ENCODE results near the gene EML6. TPM values are rescaled to one million over a fixed set of nuclear protein-coding genes. Genes with fewer than 3 reads are reported as not detected.

Gene EML6
- total and polyA plus RNA-seq, 4 donors = 0.94 to 5.1 (median 2.0) TPM

DNA sequence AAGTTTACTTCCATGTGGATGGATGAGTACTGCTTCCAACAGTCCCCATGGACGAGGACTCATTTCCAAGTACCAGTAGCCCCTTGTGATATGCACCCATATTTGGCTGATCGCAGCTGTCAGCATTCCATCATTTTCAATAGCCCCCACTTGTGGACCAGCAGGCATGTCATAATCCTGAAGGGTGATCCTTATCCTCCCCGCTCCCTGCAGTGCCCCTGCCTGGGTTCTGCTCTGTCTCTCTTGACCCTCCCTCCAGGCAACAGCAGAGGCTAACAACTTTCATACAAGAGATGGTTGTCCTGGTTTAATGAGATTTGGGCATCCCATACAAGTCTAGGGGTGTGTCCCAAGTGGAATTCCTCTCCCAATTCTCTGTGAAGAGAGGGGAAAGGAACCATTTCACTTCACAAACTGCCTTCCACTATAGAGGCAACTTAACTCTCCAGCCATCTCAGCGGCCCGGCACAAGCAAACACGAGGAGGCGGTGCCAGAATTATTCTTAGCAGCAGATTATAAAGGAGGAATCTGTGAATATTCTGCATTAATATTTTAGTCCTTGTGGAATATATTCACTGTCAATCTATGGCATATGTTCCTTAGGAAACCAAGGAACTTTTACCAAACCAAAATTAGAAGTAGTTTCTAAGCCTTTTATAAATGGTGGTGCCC, 216.1 kb downstream of the EML6 start:
- TF ChIP-seq, protein P1, sequence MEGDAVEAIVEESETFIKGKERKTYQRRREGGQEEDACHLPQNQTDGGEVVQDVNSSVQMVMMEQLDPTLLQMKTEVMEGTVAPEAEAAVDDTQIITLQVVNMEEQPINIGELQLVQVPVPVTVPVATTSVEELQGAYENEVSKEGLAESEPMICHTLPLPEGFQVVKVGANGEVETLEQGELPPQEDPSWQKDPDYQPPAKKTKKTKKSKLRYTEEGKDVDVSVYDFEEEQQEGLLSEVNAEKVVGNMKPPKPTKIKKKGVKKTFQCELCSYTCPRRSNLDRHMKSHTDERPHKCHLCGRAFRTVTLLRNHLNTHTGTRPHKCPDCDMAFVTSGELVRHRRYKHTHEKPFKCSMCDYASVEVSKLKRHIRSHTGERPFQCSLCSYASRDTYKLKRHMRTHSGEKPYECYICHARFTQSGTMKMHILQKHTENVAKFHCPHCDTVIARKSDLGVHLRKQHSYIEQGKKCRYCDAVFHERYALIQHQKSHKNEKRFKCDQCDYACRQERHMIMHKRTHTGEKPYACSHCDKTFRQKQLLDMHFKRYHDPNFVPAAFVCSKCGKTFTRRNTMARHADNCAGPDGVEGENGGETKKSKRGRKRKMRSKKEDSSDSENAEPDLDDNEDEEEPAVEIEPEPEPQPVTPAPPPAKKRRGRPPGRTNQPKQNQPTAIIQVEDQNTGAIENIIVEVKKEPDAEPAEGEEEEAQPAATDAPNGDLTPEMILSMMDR (IDR thresholded peaks at IDR 0.05; ENCODE audit: control extremely low read depth, extremely low read depth) = no peak
- WGBS, 2 donors = 88 to 91% methylated on average over 7 of the region's 7 CpGs
- Histone ChIP-seq H3K36me3 (ENCODE audit: control insufficient read depth in 4 of 4, insufficient read depth in 4 of 4, low read length in 4 of 4) (no peaks in the 10 kb centered on the region), H3K27ac (ENCODE audit: low read depth in 1 of 2, low read length in 1 of 2) (no peak overlapping the region), H3K9me3 (ENCODE audit: control insufficient read depth in 4 of 4, insufficient read depth in 3 of 4, low read length in 3 of 4) (peaks cover 0 to 5% (median 3%) of the 10 kb centered on the region in 4 donors), H3K9ac (ENCODE audit: insufficient read depth in 1 of 2, low read length in 2 of 2) (no peak overlapping the region), H3K27me3 (ENCODE audit: control insufficient read depth in 3 of 3, insufficient read depth in 3 of 3, low read length in 2 of 3) (no peaks in the 10 kb centered on the region), H3K4me3 (no peak overlapping the region), H3K4me1 (ENCODE audit: control insufficient read depth in 5 of 5, insufficient read depth in 5 of 5, low read length in 5 of 5) (peaks cover 0 to 4% (median 0%) of the 10 kb centered on the region in 5 donors)
- no peak for DNase-seq
- no peak for ATAC-seq (ENCODE audit: insufficient read depth, low FRiP score)

DNA sequence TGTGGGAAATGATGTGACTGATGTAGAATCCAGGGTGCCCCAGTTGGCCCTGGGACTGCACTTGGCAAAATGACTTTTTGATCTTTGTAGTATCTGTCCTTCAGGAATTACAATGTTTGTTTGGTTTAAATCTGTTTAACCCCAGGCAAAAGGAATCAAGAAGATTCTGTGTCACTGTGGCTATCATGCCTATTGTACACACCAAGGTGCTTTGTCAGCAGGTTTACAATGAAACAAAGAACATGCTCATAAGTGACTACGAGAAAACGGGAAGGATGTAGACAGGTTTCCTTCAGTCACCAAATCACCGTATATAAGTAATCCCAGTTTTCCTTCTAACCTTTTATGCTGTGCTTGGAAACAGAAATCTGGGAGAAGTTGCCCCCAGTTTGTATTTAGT, 217.3 kb downstream of the EML6 start:
- TF ChIP-seq, protein P1 (IDR thresholded peaks at IDR 0.05; ENCODE audit: control extremely low read depth, extremely low read depth) = no peak

DNA sequence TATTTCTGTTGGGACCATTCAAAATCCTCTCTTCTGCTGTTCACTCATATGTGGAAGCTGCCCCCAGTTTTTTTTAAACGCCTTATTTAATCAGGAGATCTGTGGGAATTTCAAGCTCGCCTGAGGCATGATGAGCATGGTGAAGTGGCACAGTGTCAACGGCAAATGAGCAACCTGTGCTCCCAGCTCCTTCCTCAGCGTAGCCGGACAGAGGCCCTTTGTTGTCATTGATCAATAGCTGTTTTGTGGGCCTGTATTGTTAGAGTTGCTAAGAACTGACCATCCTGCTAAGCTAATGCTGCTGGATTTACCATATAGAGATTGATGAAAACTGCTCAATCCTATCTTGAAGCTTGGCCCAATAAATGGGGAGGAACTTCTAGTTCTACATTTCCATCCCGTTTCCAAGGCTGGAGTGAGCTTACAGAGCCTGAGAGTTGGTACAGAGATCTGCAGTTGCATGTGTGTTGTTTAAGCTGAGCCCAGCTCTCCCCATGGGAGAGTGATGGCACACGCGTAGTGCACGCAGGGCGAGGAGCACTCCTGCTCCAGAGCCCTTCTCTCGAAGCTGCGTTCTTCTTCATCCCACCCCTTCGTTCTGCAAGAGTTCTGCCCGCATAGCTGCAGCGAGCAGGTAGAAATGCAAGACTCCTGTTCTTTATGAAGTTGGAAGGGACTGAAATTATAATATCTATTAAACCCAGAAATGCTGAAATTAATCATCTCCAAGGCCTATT, 218.0 kb downstream of the EML6 start:
- Histone ChIP-seq H3K27ac (ENCODE audit: low read depth in 1 of 2, low read length in 1 of 2) (no peak overlapping the region), H3K4me3 (no peak overlapping the region), H3K36me3 (ENCODE audit: control insufficient read depth in 4 of 4, insufficient read depth in 4 of 4, low read length in 4 of 4) (no peaks in the 10 kb centered on the region), H3K9ac (ENCODE audit: insufficient read depth in 1 of 2, low read length in 2 of 2) (no peak overlapping the region), H3K9me3 (ENCODE audit: control insufficient read depth in 4 of 4, insufficient read depth in 3 of 4, low read length in 3 of 4) (peaks cover 0 to 5% (median 3%) of the 10 kb centered on the region in 4 donors), H3K27me3 (ENCODE audit: control insufficient read depth in 3 of 3, insufficient read depth in 3 of 3, low read length in 2 of 3) (no peaks in the 10 kb centered on the region), H3K4me1 (ENCODE audit: control insufficient read depth in 5 of 5, insufficient read depth in 5 of 5, low read length in 5 of 5) (peaks cover 0 to 11% (median 11%) of the 10 kb centered on the region in 5 donors)
- WGBS, 2 donors = 94 to 95% methylated on average over 15 of the region's 15 CpGs
- DNase-seq (no peak), ATAC-seq (ENCODE audit: insufficient read depth, low FRiP score) (no peak)
- TF ChIP-seq, protein P1 (IDR thresholded peaks at IDR 0.05; ENCODE audit: control extremely low read depth, extremely low read depth) = no peak

More for the DNA sequence above, 217.3 kb downstream of the EML6 start:
- no peak for DNase-seq
- H3K27me3 ChIP-seq (ENCODE audit: control insufficient read depth in 3 of 3, insufficient read depth in 3 of 3, low read length in 2 of 3) = no peaks in the 10 kb centered on the region
- no peak overlapping the region for H3K4me3 ChIP-seq
- H3K9me3 ChIP-seq (ENCODE audit: control insufficient read depth in 4 of 4, insufficient read depth in 3 of 4, low read length in 3 of 4) = peaks cover 0 to 5% (median 3%) of the 10 kb centered on the region in 4 donors
- no peaks in the 10 kb centered on the region for H3K36me3 ChIP-seq (ENCODE audit: control insufficient read depth in 4 of 4, insufficient read depth in 4 of 4, low read length in 4 of 4)
- WGBS, 2 donors = 52 to 64% methylated on average over 3 of the region's 3 CpGs
- no peak for ATAC-seq (ENCODE audit: insufficient read depth, low FRiP score)
- H3K27ac ChIP-seq (ENCODE audit: low read depth in 1 of 2, low read length in 1 of 2) = no peak overlapping the region
- H3K9ac ChIP-seq (ENCODE audit: insufficient read depth in 1 of 2, low read length in 2 of 2) = no peak overlapping the region
- H3K4me1 ChIP-seq (ENCODE audit: control insufficient read depth in 5 of 5, insufficient read depth in 5 of 5, low read length in 5 of 5) = peaks cover 0 to 6% (median 4%) of the 10 kb centered on the region in 5 donors
